Umbilical cord (tissue), 2 donors: ENCODE measurements around the gene COMP. TPM values are rescaled to one million over a fixed set of nuclear protein-coding genes. Genes with fewer than 3 reads are reported as not detected.
"Not testable (repeated sequence)": the region's sequence is repeated elsewhere in the genome, so short reads cannot be mapped to it uniquely, and the experiment has no call there.

Experiments used
- DNase-seq: peaks from one replicate; pipeline ENCODE4 v3.0.0-alpha.2; 2015; ENCODE audit warnings: low spot score
- total RNA-seq: library from RNA; depleted of rRNA; stranded (reverse); fragments of >200 nt; gene quantifications from one replicate; pipeline ENCODE4 v1.2.3, GENCODE V29; 2014; ENCODE audit warnings: low replicate concordance; ENCODE audit not compliant: insufficient read depth

The COMP gene
- 162 TPM for total RNA-seq

DNA sequence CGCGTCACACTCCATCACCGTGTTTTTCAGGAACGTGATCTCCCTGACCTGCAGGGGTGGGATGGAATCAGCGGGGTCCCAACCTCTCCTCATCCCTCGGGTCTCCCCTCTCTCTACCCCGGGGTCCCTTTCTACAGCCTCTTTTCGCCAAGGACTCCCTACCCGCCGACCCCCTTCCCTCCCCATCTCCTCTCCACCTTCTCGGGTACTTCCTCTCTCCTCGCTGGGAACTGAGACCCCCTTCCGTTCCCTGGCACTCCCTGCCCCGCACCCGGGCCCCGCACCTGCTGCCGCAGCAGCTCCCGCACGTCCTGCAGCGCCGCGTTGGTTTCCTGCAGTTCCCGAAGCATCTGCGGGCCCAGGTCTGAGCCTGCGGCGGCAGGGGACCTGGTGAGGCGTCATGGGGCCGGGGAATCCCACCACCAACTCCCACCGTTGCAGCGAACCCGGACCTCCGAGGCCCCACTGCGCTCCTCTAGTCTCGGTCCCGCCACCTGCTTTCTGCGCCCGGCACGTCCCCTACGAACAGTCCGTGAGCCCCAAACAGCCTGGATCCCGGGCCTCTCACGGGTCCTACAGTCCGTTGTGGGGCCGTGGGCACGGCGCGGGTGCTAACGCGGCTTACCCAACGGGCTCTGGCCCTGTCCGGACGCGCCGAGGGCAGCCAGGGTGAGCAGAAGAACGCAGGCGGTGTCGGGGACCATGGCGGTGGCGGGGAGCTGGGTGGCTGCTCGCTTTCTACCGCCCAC is at the start of gene COMP:
Gene COMP, minus strand, starts transcription at position 740 of the 749 bp plus-strand sequence. Its CDS starts 36 bp downstream, at position 704.
- no peak for DNase-seq

DNA sequence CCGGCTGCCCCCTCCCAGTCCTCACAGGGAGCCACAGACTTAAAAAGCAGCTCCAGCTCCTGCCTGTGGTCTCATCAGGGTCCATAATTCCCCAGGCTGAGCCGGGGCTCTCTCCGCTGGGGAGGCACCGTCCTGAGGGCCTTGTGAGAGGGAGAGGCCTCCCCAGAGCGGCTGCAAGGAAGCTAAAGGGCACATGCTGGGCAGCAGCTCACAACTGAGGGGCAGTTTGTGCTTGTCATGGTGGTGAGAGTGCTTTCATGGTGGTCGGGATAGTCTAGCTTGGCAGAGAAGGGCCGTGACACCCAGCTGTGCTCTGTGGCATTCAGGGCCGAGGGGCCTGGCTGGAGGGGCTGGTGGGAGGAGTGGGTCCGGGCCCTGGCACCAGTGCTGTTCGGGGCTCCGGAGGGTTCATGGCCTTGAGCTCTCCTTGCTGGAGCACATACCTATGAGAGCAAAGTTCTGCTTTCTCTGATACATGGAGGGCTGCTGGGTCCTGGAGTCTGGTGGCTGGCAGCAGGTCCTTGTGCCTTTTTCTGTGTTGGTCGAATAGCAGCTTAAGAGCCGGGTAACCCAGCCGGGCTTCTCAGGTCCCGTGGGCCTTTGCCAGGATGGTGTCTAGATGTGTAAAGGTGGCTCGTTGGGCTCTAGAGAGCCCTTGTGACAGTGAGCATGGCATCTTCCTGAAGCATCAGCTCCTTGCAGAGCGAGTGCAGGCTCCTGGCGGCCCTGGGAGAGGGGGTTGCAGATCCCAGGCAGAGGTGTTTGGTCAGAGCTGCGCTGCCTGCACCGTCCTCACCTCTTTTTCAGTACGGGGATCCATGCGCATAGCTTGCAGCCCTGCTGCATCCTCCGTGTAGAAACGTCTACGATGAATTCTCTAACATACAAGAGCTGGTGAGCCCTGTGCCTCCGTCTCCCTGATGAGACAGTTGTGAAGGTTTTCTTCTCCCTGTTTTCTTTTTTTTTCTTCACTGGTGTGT is 49.5 kb upstream of the COMP start:
- DNase-seq = no peak

DNA sequence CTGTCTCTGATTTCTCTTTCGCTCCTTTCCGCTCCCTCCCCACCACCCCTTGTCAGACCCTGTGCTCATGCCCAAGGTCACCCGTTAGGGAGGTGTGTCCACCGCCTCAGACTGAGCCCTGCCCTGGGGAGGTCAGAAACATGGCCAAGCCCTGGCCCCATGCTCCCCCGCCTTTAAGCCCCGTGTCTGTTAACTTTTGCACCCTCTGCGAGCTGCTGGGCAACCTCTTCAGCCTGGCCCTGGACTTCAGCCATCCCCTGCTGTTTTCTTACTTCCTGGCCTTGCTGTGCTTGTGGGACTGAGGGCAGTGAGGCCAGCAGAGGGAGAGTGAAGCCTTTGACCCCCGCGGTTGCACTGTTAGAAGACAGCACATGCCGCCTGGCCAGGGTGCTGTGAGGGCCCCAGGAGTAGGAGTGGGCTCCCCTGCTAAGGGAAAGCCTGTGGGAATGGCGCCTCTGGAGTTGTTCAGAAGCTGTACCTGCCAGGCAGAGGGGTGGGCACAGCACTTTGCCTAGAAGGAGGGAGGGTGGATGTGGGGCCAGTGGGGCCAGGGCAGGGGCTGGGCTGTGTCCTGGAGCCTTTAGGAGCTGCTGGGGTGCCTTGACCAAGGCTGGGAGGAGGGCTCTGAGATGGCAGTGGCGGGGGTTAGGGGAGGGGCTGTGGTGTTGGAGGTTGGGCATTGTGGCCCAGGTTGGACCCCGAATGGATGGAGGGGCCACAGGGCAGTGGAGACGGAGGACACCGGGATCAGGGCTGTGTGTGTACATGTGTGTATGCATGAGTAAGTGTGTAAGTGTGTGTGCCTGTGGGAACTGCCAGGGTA is 48.6 kb upstream of the COMP start:
- no peak for DNase-seq

DNA sequence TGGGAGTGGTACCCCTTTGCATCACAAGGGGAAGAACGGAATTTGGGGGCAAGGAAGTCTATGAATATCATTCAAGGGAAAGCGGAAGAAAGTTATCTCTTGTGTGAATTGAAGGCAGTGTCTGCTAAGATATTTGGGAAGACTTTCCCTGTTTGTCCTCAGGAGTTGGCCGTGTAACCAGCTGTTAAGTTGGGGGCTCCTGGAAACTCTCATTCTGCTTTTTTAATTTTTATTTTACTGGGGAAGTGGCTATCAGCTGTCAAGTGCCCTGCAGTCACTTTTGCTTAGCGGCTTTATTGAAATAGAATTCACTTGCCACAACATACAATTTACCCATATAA is 43.5 kb upstream of the COMP start:
- no peak for DNase-seq

DNA sequence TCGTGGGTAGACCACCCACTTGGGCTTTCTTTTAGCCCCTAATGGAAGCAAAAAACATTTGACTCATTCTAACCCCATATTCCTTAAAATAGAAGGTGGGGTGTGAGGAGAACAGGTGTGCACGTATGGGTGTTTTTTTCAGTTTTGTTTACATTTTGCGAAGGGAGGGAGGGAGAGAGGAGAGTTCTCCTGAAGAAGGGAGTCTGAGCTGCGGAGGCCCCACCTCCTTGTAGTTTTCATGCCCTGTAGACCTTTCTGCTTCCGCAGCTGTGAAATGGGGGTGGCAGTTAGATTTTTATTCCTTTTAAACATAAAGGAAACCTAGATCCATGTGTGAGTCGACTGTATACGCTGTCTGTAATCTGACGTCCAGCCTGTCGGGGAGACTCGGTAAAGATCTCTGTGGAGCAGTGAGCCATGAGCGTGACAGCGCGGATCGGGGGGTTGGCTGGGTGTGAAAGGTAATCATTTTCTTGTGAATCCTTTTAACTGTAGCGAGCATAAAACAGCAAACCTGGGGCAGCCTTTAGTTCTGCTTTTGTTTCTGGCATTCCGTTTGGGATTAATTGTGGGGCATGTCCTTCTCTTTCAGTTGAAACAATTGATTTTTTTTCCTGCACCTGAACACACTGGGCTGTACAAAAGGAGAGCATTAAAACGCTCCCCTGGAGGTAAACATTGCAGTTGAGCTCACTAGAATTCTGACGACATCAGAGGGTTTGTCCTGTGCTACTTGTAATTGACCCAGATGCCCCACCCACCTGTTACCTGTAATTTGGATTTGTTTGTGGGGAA is 42.9 kb upstream of the COMP start:
- DNase-seq = no peak

DNA sequence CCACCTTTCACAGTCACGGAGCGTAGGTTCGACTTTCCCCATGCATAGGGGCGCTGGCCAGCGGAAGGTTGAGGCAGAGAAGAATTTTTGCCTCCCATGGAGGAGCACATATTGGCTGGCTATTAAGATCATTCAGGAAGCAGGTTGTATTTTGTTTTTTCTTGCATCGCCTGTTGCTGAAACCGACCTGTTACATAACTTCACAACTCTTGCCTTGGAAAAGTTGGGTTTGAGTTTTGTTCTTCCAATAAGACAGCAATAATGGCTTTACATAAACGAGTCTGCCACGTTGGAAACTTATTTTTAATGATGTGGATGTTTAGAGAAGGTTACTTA is 42.0 kb upstream of the COMP start:
- no peak for DNase-seq

DNA sequence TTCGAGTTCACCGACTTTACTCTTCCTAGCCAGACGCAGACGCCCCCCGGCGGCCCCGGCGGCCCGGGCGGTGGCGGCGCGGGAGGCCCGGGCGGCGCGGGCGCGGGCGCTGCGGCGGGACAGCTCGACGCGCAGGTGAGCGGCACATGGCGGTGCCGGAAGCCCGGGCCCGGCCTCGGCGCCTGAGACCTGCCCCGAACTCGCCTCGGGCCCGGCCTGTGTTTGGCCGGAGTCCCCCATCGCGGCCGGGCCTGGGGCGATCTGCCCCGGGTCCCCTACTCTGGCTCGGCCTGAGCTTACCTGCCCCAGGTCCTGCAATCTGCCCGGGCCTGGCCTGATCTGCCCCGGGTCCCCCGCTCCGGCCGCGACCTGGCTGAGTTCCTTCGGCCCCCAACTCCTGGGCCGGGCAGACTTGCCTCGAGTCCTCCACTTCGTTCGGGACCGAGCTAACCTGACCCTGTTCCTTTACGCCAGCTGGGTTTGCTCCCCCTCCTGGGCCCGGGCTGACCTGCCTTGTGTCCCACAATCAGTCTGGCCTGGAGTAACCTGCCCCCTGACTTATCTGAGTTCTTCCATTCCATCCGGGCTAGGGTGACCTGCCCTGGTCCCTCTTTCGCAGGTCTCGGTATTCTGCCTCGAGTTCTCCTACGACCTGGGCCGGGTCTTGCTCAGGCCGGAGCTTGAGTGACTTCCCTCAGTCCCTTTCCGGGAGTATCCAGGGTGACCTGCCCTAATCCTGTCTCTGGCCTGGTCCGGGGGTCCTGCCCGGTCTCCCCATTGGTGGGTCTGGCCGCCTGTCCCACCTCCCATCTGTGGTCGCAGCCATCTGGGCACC is 41.4 kb upstream of the COMP start:
- DNase-seq = no peak

DNA sequence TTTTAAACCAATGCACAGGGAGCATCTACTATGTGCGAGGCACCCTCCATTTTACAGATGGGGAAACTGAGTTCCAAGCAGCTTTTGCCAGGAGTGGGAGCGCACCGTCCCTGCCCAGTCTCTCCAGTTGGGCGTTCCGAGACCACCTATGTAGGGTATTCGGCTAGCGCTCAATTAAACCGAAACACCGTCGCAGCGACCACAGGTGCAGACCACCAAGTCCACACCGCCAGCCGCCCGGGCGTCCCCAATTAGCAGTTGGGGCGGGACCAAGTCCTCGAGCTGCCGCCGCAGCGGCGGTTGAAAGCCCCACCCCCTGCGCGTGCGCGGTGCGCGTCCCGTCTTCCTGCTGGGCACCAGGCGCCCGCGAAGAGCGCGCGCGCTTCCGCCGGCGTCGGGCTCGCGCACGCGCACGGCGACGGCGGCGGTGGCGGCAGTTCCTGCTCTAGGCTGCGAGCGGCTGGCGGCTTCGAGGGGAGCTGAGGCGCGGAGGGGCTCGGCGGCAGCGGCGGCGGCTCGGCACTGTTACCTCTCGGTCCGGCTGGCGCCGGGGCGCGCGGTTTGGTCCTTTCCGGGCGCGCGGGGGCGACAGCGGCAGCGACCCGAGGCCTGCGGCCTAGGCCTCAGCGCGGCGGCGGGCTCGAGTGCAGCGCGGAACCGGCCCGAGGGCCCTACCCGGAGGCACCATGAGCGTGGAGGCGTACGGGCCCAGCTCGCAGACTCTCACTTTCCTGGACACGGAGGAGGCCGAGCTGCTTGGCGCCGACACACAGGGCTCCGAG is 40.6 kb upstream of the COMP start, which contains the start of gene UPF1:
Gene UPF1, plus strand, starts transcription at position 436 of the 782 bp plus-strand sequence. Its CDS starts 251 bp downstream, at position 687.
- peak; percentile 95 for DNase-seq

DNA sequence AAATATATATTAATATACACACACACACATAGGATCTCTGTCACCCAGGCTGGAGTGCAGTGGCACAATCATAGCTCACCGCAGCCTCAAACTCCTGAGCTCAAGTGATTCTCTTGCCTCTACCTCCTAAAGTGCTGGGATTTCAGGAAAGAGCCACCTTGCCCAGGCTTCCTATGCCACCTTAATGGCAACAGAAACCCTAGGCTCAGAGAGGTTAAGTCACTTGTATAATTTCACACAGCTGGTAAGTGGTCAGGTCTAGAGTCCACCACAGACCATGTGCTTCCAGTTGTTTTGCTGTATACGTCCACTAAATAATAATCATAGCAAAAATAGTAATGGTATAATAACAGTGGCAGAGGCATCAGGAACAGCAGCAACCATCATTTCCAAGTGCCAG is 39.4 kb upstream of the COMP start:
- DNase-seq = no peak

DNA sequence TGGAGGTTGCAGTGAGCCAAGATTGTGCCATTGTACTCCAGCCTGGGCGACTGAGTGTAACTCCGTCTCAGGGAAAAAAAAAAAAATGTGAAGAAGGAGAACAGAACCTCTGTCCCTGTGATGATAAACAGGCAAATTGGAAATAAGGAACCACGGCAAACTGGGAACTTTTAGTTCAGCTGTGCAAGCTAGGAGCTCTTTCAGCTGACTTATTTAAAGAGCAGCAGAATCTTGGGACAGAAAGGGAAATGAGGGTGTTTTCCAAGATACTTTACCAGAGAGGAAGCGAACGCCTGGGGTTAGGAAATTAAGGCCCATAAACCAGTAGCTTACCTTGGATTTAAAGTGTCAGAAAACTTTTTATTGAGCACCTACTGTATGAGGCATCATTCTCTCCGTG is 37.7 kb upstream of the COMP start:
- DNase-seq = no peak

DNA sequence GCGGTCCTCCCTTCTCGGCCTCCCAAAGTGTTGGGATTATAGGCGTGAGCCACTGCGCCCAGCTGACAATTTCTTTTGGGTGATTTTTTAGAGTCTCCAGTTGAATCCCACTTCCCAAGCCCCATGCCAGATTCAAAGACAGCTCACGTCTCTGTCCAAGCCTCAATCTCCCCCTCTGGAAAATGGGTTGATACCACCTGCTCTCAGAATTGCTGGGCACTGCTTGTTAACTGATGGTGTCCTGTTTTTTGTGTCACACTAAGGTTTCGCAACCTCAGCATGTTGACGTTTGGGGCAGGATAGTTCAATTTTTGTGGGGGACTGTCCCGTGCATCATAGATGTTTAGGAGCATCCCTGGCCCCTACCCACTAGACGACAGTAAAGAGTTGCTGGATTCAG is 26.5 kb upstream of the COMP start:
- no peak for DNase-seq

DNA sequence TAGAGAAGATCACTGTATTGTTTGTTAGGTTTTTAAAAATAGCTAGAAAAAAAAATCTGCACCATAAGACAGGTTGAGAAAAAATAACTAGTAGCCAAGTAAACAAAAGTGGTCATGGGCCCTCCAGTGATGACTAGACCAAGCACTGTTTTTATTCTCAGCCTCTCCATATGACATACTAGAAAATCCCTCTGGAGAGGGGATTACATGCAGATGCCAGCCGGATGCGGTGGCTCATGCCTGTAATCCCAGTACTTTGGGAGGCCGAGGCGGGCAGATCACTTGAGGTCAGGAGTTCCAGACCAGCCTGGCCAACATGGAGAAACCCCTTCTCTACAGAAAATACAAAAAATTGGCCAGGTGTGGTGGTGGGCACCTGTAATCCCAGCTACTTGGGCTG is 25.5 kb upstream of the COMP start:
- not testable (repeated sequence) for DNase-seq

DNA sequence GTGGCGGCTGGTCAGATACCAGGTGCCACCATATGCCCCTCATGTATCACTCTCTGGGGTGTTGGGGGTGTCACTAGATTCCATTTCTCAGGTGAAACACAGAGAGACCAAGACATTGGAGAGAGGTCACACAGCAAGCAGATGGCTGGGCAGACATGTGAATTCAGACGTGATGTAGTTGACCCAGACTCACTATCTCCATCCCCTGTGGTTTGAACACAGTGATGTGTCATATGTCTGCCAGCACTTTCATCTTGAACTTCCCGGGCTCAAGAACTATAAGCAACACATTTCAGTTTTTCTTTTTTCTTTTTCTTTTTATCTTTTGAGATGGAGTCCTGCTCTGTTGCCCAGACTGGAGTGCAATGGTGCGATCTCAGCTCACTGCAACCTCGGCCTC is 24.6 kb upstream of the COMP start:
- no peak for DNase-seq

DNA sequence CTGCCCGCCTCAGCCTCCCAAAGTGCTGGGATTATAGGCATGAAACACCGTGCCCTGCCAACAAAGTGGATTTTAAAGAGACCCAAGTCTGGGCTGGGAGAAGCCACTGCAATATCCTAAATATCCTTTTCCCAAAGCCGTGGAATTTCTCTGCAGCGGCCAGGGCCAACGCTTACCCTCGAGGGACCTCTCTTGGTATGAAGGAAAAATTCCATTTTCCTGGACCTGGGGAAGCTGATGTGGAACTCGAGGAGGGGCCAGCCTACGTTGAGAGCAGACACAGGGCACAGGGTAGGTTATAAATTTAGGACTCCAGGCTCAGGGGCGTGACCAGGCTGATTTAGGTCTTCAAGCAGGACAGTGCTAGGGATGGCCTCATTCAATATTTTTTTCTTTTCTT is 23.0 kb upstream of the COMP start:
- peak; percentile 80 for DNase-seq

DNA sequence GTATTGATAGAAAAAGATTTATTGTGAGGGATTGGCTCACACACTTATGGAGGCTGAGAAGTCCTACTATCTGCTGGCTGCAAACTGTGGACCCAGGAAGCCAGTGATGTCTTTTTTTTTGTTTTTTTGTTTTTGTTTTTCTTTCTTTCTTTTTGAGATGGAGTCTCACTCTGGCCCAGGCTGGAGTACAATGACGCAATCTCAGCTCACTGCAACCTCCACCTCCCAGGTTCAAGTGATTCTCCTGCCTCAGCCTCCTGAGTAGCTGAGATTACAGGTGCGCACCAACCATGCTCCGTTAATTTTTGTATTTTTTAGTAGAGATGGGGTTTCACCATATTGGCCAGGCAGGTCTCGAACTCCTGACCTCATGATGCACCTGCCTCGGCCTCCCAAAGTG is 20.5 kb upstream of the COMP start:
- DNase-seq = not testable (repeated sequence)

DNA sequence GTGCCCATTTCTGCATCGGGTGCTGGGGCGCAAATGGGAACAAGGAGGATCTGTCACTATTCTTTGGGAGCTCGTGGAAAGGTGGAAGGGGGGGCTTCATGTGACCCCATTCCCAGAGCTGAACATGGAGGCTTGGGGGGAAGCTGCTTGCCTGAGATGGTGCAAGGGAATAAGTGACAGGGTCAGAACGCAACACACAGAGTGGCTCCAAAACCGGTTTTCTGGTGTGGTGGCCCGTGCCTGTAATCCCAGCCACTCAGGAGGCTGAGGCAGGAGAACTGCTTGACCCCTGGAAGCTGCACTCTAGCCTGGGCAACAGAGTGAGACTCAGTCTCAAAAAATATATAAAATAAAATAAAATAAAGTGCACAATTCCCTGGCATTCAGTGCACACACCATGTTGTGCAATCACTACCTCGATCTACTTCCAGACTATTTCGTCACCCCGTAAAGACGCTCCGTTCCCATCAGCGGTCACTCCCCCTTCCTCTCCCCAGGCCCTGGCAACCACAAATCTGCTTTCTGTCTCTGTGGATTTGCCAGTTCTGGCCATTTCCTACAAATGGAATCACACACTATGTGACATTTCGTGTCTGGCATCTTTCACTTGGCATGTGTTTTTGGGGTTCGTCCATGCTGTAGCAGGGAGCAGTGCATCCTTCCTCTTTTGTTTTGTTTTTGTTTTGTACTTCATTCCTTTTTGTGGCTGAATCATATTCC is 18.2 kb upstream of the COMP start:
- DNase-seq = peak; percentile 79

DNA sequence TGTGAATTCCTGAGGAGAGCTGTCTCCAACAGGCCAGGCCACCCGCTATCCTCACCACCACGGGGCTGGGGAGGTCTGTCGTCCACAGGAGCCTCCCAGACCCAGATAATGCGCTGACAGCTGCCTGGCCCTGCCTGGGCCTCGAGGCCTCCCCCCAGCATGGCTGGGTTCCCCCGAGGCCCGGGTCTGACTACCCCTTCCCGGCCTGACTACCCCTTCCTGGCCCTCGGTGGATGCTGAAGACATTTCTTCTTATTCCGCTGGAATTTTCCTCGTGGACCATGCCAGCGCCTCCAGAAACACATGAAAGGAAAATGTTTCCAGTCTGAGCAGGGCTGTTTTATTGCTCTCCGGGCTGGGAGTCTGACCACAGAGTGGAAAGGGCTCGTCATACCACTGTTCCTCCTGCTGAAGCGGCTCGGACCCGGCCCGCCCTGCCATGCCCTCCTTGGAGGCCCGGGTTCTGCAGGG is 16.8 kb upstream of the COMP start:
- DNase-seq = peak; percentile 94

DNA sequence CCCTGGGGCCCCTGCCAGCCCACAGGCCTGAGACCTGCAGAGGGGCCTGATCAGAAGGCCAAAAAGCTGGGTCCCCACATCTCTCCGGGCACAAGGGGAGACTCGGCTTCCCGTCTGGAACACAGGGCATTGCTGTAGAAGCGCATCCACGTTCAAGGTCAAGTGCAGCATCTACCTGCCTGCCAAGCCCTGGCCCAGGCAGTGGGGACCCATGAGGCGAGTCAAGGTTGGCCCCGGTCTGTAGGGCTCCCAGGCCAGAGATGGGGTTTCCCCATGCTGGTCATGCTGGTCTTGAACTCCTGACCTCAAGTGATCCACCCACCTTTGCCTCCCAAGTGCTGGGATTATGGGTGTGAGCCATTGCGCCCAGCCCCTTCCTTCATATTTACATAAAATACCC is 13.5 kb upstream of the COMP start:
- DNase-seq = no peak
